GM23338 (cell line): ENCODE measurements around the gene EPM2AIP1. TPM values are rescaled to one million over a fixed set of nuclear protein-coding genes. Genes with fewer than 3 reads are reported as not detected.
A peak's percentile ranks its signal among the peaks of the same experiment; 100 is the strongest.
"Not testable (repeated sequence)": the region's sequence is repeated elsewhere in the genome, so short reads cannot be mapped to it uniquely, and the experiment has no call there.

ENCODE experiments used
- ATAC-seq: fragments of 200-7000 bp; cut with Tn5 transposase; 3 replicates; pipeline ENCODE4 v1.9.1; 2020
- DNase-seq: peaks from one replicate; pipeline ENCODE4 v3.0.0-alpha.2; 2015; ENCODE audit warnings: low spot score
- H2AFZ ChIP-seq: fragments of 200-600 bp; sonication (generic); 2 replicates; pipeline ENCODE4 v1.8.0; 2016; ENCODE audit warnings: antibody characterized with exemption, mild to moderate bottlenecking, moderate library complexity
- H3F3A ChIP-seq: fragments of 200-600 bp; sonication (generic); replicated peaks from 2 replicates; pipeline ENCODE4 v1.8.0; 2017; ENCODE audit warnings: antibody characterized with exemption, mixed run types, low read depth
- H3K27ac ChIP-seq: fragments of 200-600 bp; sonication (generic); 2 replicates; pipeline ENCODE4 v1.6.1; 2016; ENCODE audit warnings: low read depth
- H3K27me3 ChIP-seq: fragments of 200-600 bp; sonication (generic); 2 replicates; pipeline ENCODE4 v1.8.0; 2016; ENCODE audit warnings: mild to moderate bottlenecking, mixed run types, moderate library complexity; ENCODE audit not compliant: insufficient read depth
- H3K36me3 ChIP-seq: fragments of 200-600 bp; sonication (generic); 2 replicates; pipeline ENCODE4 v1.8.0; 2016; ENCODE audit warnings: mild to moderate bottlenecking; ENCODE audit not compliant: insufficient read depth
- H3K4me1 ChIP-seq: fragments of 200-600 bp; sonication (generic); 2 replicates; pipeline ENCODE4 v1.8.0; 2016; ENCODE audit warnings: mild to moderate bottlenecking, moderate library complexity; ENCODE audit not compliant: insufficient read depth
- H3K4me2 ChIP-seq: fragments of 200-600 bp; sonication (generic); 2 replicates; pipeline ENCODE4 v1.7.1; 2017; ENCODE audit warnings: mixed run types
- H3K4me3 ChIP-seq: fragments of 200-600 bp; sonication (generic); 2 replicates; pipeline ENCODE4 v1.6.1; 2016; ENCODE audit warnings: mixed run types
- H3K79me2 ChIP-seq: fragments of 200-600 bp; sonication (generic); replicated peaks from 2 replicates; pipeline ENCODE4 v1.8.0; 2017; ENCODE audit warnings: mild to moderate bottlenecking; ENCODE audit not compliant: insufficient read depth
- H3K9me2 ChIP-seq: fragments of 200-600 bp; sonication (generic); 2 replicates; pipeline ENCODE4 v1.8.0; 2017; ENCODE audit not compliant: insufficient read depth
- H4K20me1 ChIP-seq: fragments of 200-600 bp; sonication (generic); replicated peaks from 2 replicates; pipeline ENCODE4 v1.8.0; 2017; ENCODE audit warnings: mild to moderate bottlenecking; ENCODE audit not compliant: insufficient read depth
- H3K27ac Mint-ChIP-seq: 2 replicates; pipeline ENCODE4 v1.8.0; 2020; ENCODE audit warnings: inconsistent platforms, mild to moderate bottlenecking, moderate library complexity, mixed read lengths
- H3K27me3 Mint-ChIP-seq: 3 replicates; pipeline ENCODE4 v1.8.0; 2022; ENCODE audit warnings: low read depth, mild to moderate bottlenecking, moderate library complexity, mixed read lengths, inconsistent platforms; ENCODE audit not compliant: insufficient read depth, poor library complexity
- H3K36me3 Mint-ChIP-seq: 3 replicates; pipeline ENCODE4 v1.8.0; 2021; ENCODE audit warnings: low read depth, mild to moderate bottlenecking, inconsistent platforms, moderate library complexity, mixed read lengths
- H3K4me1 Mint-ChIP-seq: 3 replicates; pipeline ENCODE4 v1.8.0; 2020; ENCODE audit warnings: mild to moderate bottlenecking, inconsistent platforms, mixed read lengths
- H3K4me3 Mint-ChIP-seq: 3 replicates; pipeline ENCODE4 v1.8.0; 2021; ENCODE audit warnings: moderate library complexity, mild to moderate bottlenecking, inconsistent platforms, mixed read lengths
- H3K9me3 Mint-ChIP-seq: 3 replicates; pipeline ENCODE4 v1.8.0; 2020; ENCODE audit warnings: moderate library complexity, mild to moderate bottlenecking, inconsistent platforms, mixed read lengths
- CREB1 ChIP-seq: fragments of 250-450 bp; sonication (Bioruptor Pico); IDR thresholded peaks from 2 replicates; pipeline ENCODE4 v1.5.0; 2020; ENCODE audit warnings: low read depth, mild to moderate bottlenecking, moderate library complexity
- ETS1 ChIP-seq: IDR thresholded peaks from 2 replicates; pipeline ENCODE4 v1.6.1; 2016; ENCODE audit warnings: antibody characterized with exemption
- EZH2 ChIP-seq: fragments of 200-600 bp; sonication (generic); IDR thresholded peaks from one replicate; pipeline ENCODE4 v1.8.0; 2017; ENCODE audit warnings: antibody characterized with exemption, mild to moderate bottlenecking, low read depth; ENCODE audit not compliant: unreplicated experiment
- EZH2phosphoT487 ChIP-seq: fragments of 200-600 bp; sonication (generic); IDR thresholded peaks from one replicate; pipeline ENCODE4 v1.8.1; 2018; ENCODE audit warnings: antibody characterized with exemption; ENCODE audit not compliant: unreplicated experiment
- NANOG ChIP-seq: IDR thresholded peaks from 2 replicates; pipeline ENCODE4 v1.6.1; 2016; ENCODE audit warnings: antibody characterized with exemption, borderline replicate concordance
- POLR2AphosphoS5 ChIP-seq: IDR thresholded peaks from 2 replicates; pipeline ENCODE4 v1.6.1; 2016; ENCODE audit warnings: antibody characterized with exemption, low read depth
- ZNF114 ChIP-seq: fragments of 250-450 bp; sonication (Bioruptor Pico); IDR thresholded peaks from 2 replicates; pipeline ENCODE4 v1.5.0; 2020; ENCODE audit warnings: mild to moderate bottlenecking, moderate library complexity
- ZNF331 ChIP-seq: fragments of 250-450 bp; sonication (Bioruptor Pico); IDR thresholded peaks from 2 replicates; pipeline ENCODE4 v1.5.0; 2020; ENCODE audit warnings: low read depth, mild to moderate bottlenecking, moderate library complexity
- ZNF462 ChIP-seq: fragments of 250-450 bp; sonication (Bioruptor Pico); IDR thresholded peaks from 2 replicates; pipeline ENCODE4 v1.5.0; 2020; ENCODE audit warnings: mild to moderate bottlenecking, moderate library complexity
- polyA plus RNA-seq: library from polyadenylated mRNA; unstranded; fragments of >200 nt; fragmentation: Nextera tagmentation; extraction: Ambion mirVana; gene quantifications from 2 replicates; pipeline ENCODE4 v1.2.1, GENCODE V29; 2016
- total RNA-seq: library from RNA; depleted of rRNA; stranded (reverse); fragments of >200 nt; shearing (Covaris generic); gene quantifications from 2 replicates; pipeline ENCODE4 v1.2.3, GENCODE V29; 2014

The EPM2AIP1 gene
- total and polyA plus RNA-seq, 2 experiments from 2014 or later, result 7.2 to 10.6 TPM

- H4K20me1 ChIP-seq, H3K4me2 ChIP-seq, H3K4me3 ChIP-seq, ATAC-seq, DNase-seq, H3K4me3 Mint-ChIP-seq, H3K79me2 ChIP-seq, H3F3A ChIP-seq, H3K27ac ChIP-seq, H3K4me1 Mint-ChIP-seq, H3K9me2 ChIP-seq, H3K27ac Mint-ChIP-seq, H3K36me3 ChIP-seq, H2AFZ ChIP-seq: not testable (repeated sequence)
- peaks cover 34% of the 10 kb centered on the region for H3K27me3 ChIP-seq
- peaks cover 24% of the 10 kb centered on the region for H3K9me3 Mint-ChIP-seq
- H3K27me3 Mint-ChIP-seq, result peaks cover 29% of the 10 kb centered on the region
- H3K36me3 Mint-ChIP-seq, result peaks cover 23% of the 10 kb centered on the region
- H3K4me1 ChIP-seq, result peaks cover 11% of the 10 kb centered on the region
These were observed 45.1 kb downstream of the EPM2AIP1 start for GRCh38 chr3:36947814-36948213.

- Mint-ChIP-seq H3K4me1 (peaks cover 14% of the 10 kb centered on the region), H3K9me3 (peaks cover 24% of the 10 kb centered on the region), H3K27ac (no peak overlapping the region), H3K36me3 (peaks cover 23% of the 10 kb centered on the region), H3K27me3 (peaks cover 34% of the 10 kb centered on the region), H3K4me3 (peak overlapping the region; percentile 76)
- no peak for TF ChIP-seq ZNF114
- no peak for TF ChIP-seq EZH2phosphoT487
- no peak for TF ChIP-seq EZH2
- peak overlapping the region; percentile 70 for H3K4me3 ChIP-seq
- H3K36me3 ChIP-seq, result no peaks in the 10 kb centered on the region
- H4K20me1 ChIP-seq, result no peaks in the 10 kb centered on the region
- H3K4me2 ChIP-seq, result peak overlapping the region; percentile 96
- peaks cover 11% of the 10 kb centered on the region for H3K4me1 ChIP-seq
- H3K27me3 ChIP-seq, result peaks cover 40% of the 10 kb centered on the region
- no peak overlapping the region for H3K27ac ChIP-seq
- peak; percentile 3; the same call in 2 of the 3 replicates for ATAC-seq
- H3K79me2 ChIP-seq, result no peaks in the 10 kb centered on the region
- H3K9me2 ChIP-seq, result no peaks in the 10 kb centered on the region
- peak; percentile 30 for DNase-seq
- no peaks in the 10 kb centered on the region for H3F3A ChIP-seq
- peak overlapping the region; percentile 96 for H2AFZ ChIP-seq
These were observed 47.5 kb downstream of the EPM2AIP1 start for GRCh38 chr3:36945333-36945980.

- H3K9me2 ChIP-seq, result no peaks in the 10 kb centered on the region
- H4K20me1 ChIP-seq, result no peaks in the 10 kb centered on the region
- no peaks in the 10 kb centered on the region for H3K36me3 ChIP-seq
- H3K27ac Mint-ChIP-seq, result no peak within 1 kb of the TSS
- H3K27ac ChIP-seq, result no peak within 1 kb of the TSS
- H3K4me2 ChIP-seq, result peak within 1 kb of the TSS; percentile 96
- peaks cover 40% of the 10 kb centered on the region for H3K27me3 ChIP-seq
- peaks cover 11% of the 10 kb centered on the region for H3K4me1 ChIP-seq
- peak; percentile 71 for DNase-seq
- H3K9me3 Mint-ChIP-seq, result peaks cover 24% of the 10 kb centered on the region
- H3K79me2 ChIP-seq, result no peaks in the 10 kb centered on the region
- H3K36me3 Mint-ChIP-seq, result peaks cover 23% of the 10 kb centered on the region
- H3K4me1 Mint-ChIP-seq, result peaks cover 14% of the 10 kb centered on the region
- H3K4me3 ChIP-seq, result peak within 1 kb of the TSS; percentile 70
- peak within 1 kb of the TSS; percentile 96 for H2AFZ ChIP-seq
- H3K27me3 Mint-ChIP-seq, result peaks cover 34% of the 10 kb centered on the region
- peak; percentile 66 for ATAC-seq
- H3K4me3 Mint-ChIP-seq, result peak within 1 kb of the TSS; percentile 76
- H3F3A ChIP-seq, result no peaks in the 10 kb centered on the region
- TF ChIP-seq CREB1 (CRISPR knock-in tag) (no peak), EZH2 (no peak), ZNF114 (no peak), ZNF462 (CRISPR knock-in tag) (no peak), ETS1 (no peak), NANOG (no peak), POLR2AphosphoS5 (no peak), ZNF331 (CRISPR knock-in tag) (no peak)
These were observed 48.2 kb downstream of the EPM2AIP1 start, which contains the start of gene TRANK1 for GRCh38 chr3:36944641-36945270. TRANK1 (minus strand) TSS chr3:36945054; CDS start chr3:36944809, 245 bp downstream.
